ENCODE data around the gene SSH2. TPM values are rescaled to one million over a fixed set of nuclear protein-coding genes. Genes with fewer than 3 reads are reported as not detected.

SSH2 gene
- total and polyA plus RNA-seq, 2 experiments from 2014 or later, result 8.3 to 18.9 TPM

- TF ChIP-seq EZH2phosphoT487 (IDR thresholded peaks at IDR 0.05; ENCODE audit: insufficient read depth, low read depth), result no peak
- TF ChIP-seq EZH2 (IDR thresholded peaks at IDR 0.05; ENCODE audit: insufficient read depth, poor library complexity, severe bottlenecking), result no peak
- Histone ChIP-seq H3K36me3 (ENCODE audit: low read depth) (no peaks in the 10 kb centered on the region), H3K4me2 (ENCODE audit: unreplicated experiment) (no peak overlapping the region), H3K79me2 (ENCODE audit: insufficient read depth) (no peaks in the 10 kb centered on the region), H3K4me1 (ENCODE audit: insufficient read depth) (peaks cover 15% of the 10 kb centered on the region), H3K9me2 (ENCODE audit: insufficient read depth) (no peaks in the 10 kb centered on the region), H3K27ac (no peak overlapping the region), H3K27me3 (replicated peaks; ENCODE audit: insufficient read depth) (no peaks in the 10 kb centered on the region), H3K9me3 (ENCODE audit: low read depth) (no peaks in the 10 kb centered on the region), H3K4me3 (no peak overlapping the region), H2AFZ (no peak overlapping the region), H3K9ac (no peak overlapping the region), H3F3A (ENCODE audit: insufficient read depth) (no peaks in the 10 kb centered on the region; the same call in 1 of the 2 replicates), H4K20me1 (ENCODE audit: insufficient read depth) (no peaks in the 10 kb centered on the region)
- DNase-seq, result no peak
- in situ Hi-C loops (cut with MboI), result no loop called here
Measured at GRCh38 chr17:29734640-29735039, 195.4 kb downstream of the SSH2 start.

GRCh38 chr17:29733166-29733565, 196.9 kb downstream of the SSH2 start:
- Histone ChIP-seq H3K4me2 (ENCODE audit: unreplicated experiment) (no peak overlapping the region), H3K9ac (no peak overlapping the region), H3K27ac (no peak overlapping the region)

GRCh38 chr17:29732613-29733012, 197.4 kb downstream of the SSH2 start:
- no peak for DNase-seq
- H3K27me3 ChIP-seq (replicated peaks; ENCODE audit: insufficient read depth), result no peaks in the 10 kb centered on the region
- H4K20me1 ChIP-seq (ENCODE audit: insufficient read depth), result no peaks in the 10 kb centered on the region
- no peaks in the 10 kb centered on the region for H3K9me3 ChIP-seq (ENCODE audit: low read depth)
- in situ Hi-C loops (cut with MboI), result no loop called here
- H3K36me3 ChIP-seq (ENCODE audit: low read depth), result no peaks in the 10 kb centered on the region
- 98 to 99% methylated on average over 5 of the region's 5 CpGs for WGBS, 2 experiments (ENCODE audit: low coverage in 1 of 2, low lambda C conversion rate in 2 of 2, missing lambda C conversion rate in 2 of 2)
- no peak overlapping the region for H3K9ac ChIP-seq
- H3K27ac ChIP-seq, result no peak overlapping the region
- TF ChIP-seq EZH2phosphoT487 (IDR thresholded peaks at IDR 0.05; ENCODE audit: insufficient read depth, low read depth) (no peak), EZH2 (IDR thresholded peaks at IDR 0.05; ENCODE audit: insufficient read depth, poor library complexity, severe bottlenecking) (no peak)
- H2AFZ ChIP-seq, result no peak overlapping the region
- peaks cover 8% of the 10 kb centered on the region for H3K79me2 ChIP-seq (ENCODE audit: insufficient read depth)
- H3K4me3 ChIP-seq, result no peak overlapping the region
- H3K9me2 ChIP-seq (ENCODE audit: insufficient read depth), result no peaks in the 10 kb centered on the region
- H3F3A ChIP-seq (ENCODE audit: insufficient read depth), result no peaks in the 10 kb centered on the region; the same call in 1 of the 2 replicates
- peaks cover 15% of the 10 kb centered on the region for H3K4me1 ChIP-seq (ENCODE audit: insufficient read depth)
- H3K4me2 ChIP-seq (ENCODE audit: unreplicated experiment), result no peak overlapping the region

More at GRCh38 chr17:29733166-29733565, 196.9 kb downstream of the SSH2 start:
- H3F3A ChIP-seq (ENCODE audit: insufficient read depth), result no peaks in the 10 kb centered on the region; the same call in 1 of the 2 replicates
- in situ Hi-C loops (cut with MboI), result no loop called here
- no peak overlapping the region for H3K4me3 ChIP-seq
- no peak overlapping the region for H2AFZ ChIP-seq
- H4K20me1 ChIP-seq (ENCODE audit: insufficient read depth), result no peaks in the 10 kb centered on the region
- TF ChIP-seq EZH2 (IDR thresholded peaks at IDR 0.05; ENCODE audit: insufficient read depth, poor library complexity, severe bottlenecking) (no peak), EZH2phosphoT487 (IDR thresholded peaks at IDR 0.05; ENCODE audit: insufficient read depth, low read depth) (no peak)
- peak; percentile 10 for DNase-seq
- H3K79me2 ChIP-seq (ENCODE audit: insufficient read depth), result peaks cover 4% of the 10 kb centered on the region; the same call in 1 of the 2 replicates
- 81 to 86% methylated on average over 2 of the region's 2 CpGs for WGBS, 2 experiments (ENCODE audit: low coverage in 1 of 2, low lambda C conversion rate in 2 of 2, missing lambda C conversion rate in 2 of 2)
- H3K9me2 ChIP-seq (ENCODE audit: insufficient read depth), result no peaks in the 10 kb centered on the region
- no peaks in the 10 kb centered on the region for H3K27me3 ChIP-seq (replicated peaks; ENCODE audit: insufficient read depth)
- no peaks in the 10 kb centered on the region for H3K9me3 ChIP-seq (ENCODE audit: low read depth)
- no peaks in the 10 kb centered on the region for H3K36me3 ChIP-seq (ENCODE audit: low read depth)
- peaks cover 15% of the 10 kb centered on the region for H3K4me1 ChIP-seq (ENCODE audit: insufficient read depth)

GRCh38 chr17:29732209-29732608, 197.8 kb downstream of the SSH2 start:
- Histone ChIP-seq H2AFZ (no peak overlapping the region), H3K9me3 (ENCODE audit: low read depth) (no peaks in the 10 kb centered on the region), H3K36me3 (ENCODE audit: low read depth) (no peaks in the 10 kb centered on the region), H3K9me2 (ENCODE audit: insufficient read depth) (no peaks in the 10 kb centered on the region), H3F3A (ENCODE audit: insufficient read depth) (no peaks in the 10 kb centered on the region; the same call in 1 of the 2 replicates), H3K79me2 (ENCODE audit: insufficient read depth) (peaks cover 12% of the 10 kb centered on the region), H3K27ac (no peak overlapping the region), H3K27me3 (replicated peaks; ENCODE audit: insufficient read depth) (no peaks in the 10 kb centered on the region), H3K4me3 (no peak overlapping the region), H3K4me2 (ENCODE audit: unreplicated experiment) (no peak overlapping the region), H3K9ac (no peak overlapping the region), H4K20me1 (ENCODE audit: insufficient read depth) (no peaks in the 10 kb centered on the region), H3K4me1 (ENCODE audit: insufficient read depth) (peaks cover 16% of the 10 kb centered on the region)
- no peak for DNase-seq
- 100% methylated on average over 1 of the region's 1 CpG for WGBS, 2 experiments (ENCODE audit: low coverage in 1 of 2, low lambda C conversion rate in 2 of 2, missing lambda C conversion rate in 2 of 2)
- TF ChIP-seq EZH2 (IDR thresholded peaks at IDR 0.05; ENCODE audit: insufficient read depth, poor library complexity, severe bottlenecking) (no peak), EZH2phosphoT487 (IDR thresholded peaks at IDR 0.05; ENCODE audit: insufficient read depth, low read depth) (no peak)
- in situ Hi-C loops (cut with MboI), result no loop called here

- H3K36me3 ChIP-seq (ENCODE audit: low read depth), result no peaks in the 10 kb centered on the region
- WGBS, 2 experiments (ENCODE audit: low coverage in 1 of 2, low lambda C conversion rate in 2 of 2, missing lambda C conversion rate in 2 of 2), result 98 to 100% methylated on average over 4 of the region's 4 CpGs
- no peak overlapping the region for H3K4me2 ChIP-seq (ENCODE audit: unreplicated experiment)
- no peaks in the 10 kb centered on the region for H4K20me1 ChIP-seq (ENCODE audit: insufficient read depth)
- H3F3A ChIP-seq (ENCODE audit: insufficient read depth), result peaks cover 6% of the 10 kb centered on the region; the same call in 1 of the 2 replicates
- H3K79me2 ChIP-seq (ENCODE audit: insufficient read depth), result peaks cover 13% of the 10 kb centered on the region
- no peak overlapping the region for H3K4me3 ChIP-seq
- no peaks in the 10 kb centered on the region for H3K27me3 ChIP-seq (replicated peaks; ENCODE audit: insufficient read depth)
- H2AFZ ChIP-seq, result no peak overlapping the region
- in situ Hi-C loops (cut with MboI), result no loop called here
- H3K27ac ChIP-seq, result no peak overlapping the region
- H3K9ac ChIP-seq, result no peak overlapping the region
- H3K4me1 ChIP-seq (ENCODE audit: insufficient read depth), result peaks cover 23% of the 10 kb centered on the region
- no peak for TF ChIP-seq EZH2 (IDR thresholded peaks at IDR 0.05; ENCODE audit: insufficient read depth, poor library complexity, severe bottlenecking)
- no peak for TF ChIP-seq EZH2phosphoT487 (IDR thresholded peaks at IDR 0.05; ENCODE audit: insufficient read depth, low read depth)
- DNase-seq, result no peak
- no peaks in the 10 kb centered on the region for H3K9me3 ChIP-seq (ENCODE audit: low read depth)
- H3K9me2 ChIP-seq (ENCODE audit: insufficient read depth), result no peaks in the 10 kb centered on the region
Measured at GRCh38 chr17:29731589-29731929, 198.5 kb downstream of the SSH2 start.

All from GM23248 (cell line).